ENCODE results near the gene CDC42BPB. TPM values are rescaled to one million over a fixed set of nuclear protein-coding genes. Genes with fewer than 3 reads are reported as not detected.

Gene CDC42BPB
- total RNA-seq, 1 experiment from 2014 or later, result 103 TPM

- H3K56ac ChIP-seq (ENCODE audit: insufficient read length, low read depth, low read length), result no peak overlapping the region
- H4K5ac ChIP-seq (ENCODE audit: insufficient read length, low read depth, low read length), result no peak overlapping the region
- H3K23me2 ChIP-seq (ENCODE audit: insufficient read length, low read depth, low read length, poor library complexity, severe bottlenecking), result no peaks in the 10 kb centered on the region
- H3K14ac ChIP-seq (ENCODE audit: insufficient read depth, low read length), result no peak overlapping the region
- Mint-ChIP-seq H3K9me3 (no peaks in the 10 kb centered on the region), H3K27ac (no peak overlapping the region), H3K36me3 (ENCODE audit: insufficient read depth in 1 of 3, low read depth in 3 of 3) (peaks cover 14 to 71% (median 39%) of the 10 kb centered on the region in 3 experiments; a peak in 6 of 7 replicates), H3K27me3 (ENCODE audit: low read depth) (peaks cover 7% of the 10 kb centered on the region), H3K4me1 (peaks cover 0 to under 1% of the 10 kb centered on the region in 2 experiments; a peak in 1 of 4 replicates), H3K4me3 (no peak overlapping the region)
- H3K4me1 ChIP-seq (ENCODE audit: insufficient read depth, low read length), result no peaks in the 10 kb centered on the region
- no peak overlapping the region for H2BK20ac ChIP-seq (ENCODE audit: low read depth, low read length, poor library complexity, severe bottlenecking)
- H3K9ac ChIP-seq (ENCODE audit: extremely low read depth, insufficient read length, low read length), result no peak overlapping the region
- no peak overlapping the region for H2AK5ac ChIP-seq (ENCODE audit: insufficient read length, low read length)
- H2BK15ac ChIP-seq (ENCODE audit: low read depth, low read length), result no peak overlapping the region
- TF ChIP-seq CTCF (conservative IDR thresholded peaks at IDR 0.05), result no peak
- H2BK120ac ChIP-seq (ENCODE audit: low read depth, low read length, poor library complexity, severe bottlenecking), result no peak overlapping the region
- H3K27ac ChIP-seq (ENCODE audit: insufficient read length, low read depth, low read length), result no peak overlapping the region
- no peaks in the 10 kb centered on the region for H4K20me1 ChIP-seq (ENCODE audit: control insufficient read depth, insufficient read depth, insufficient read length)
- no peak overlapping the region for H2BK12ac ChIP-seq (ENCODE audit: insufficient read length, low read depth, low read length)
- H3K9me3 ChIP-seq (ENCODE audit: control insufficient read depth, low read depth, low read length), result no peaks in the 10 kb centered on the region
- H2AFZ ChIP-seq (ENCODE audit: low read length), result no peak overlapping the region
- no peaks in the 10 kb centered on the region for H3K27me3 ChIP-seq (ENCODE audit: insufficient read depth, low read length)
- no peak overlapping the region for H3K4ac ChIP-seq (ENCODE audit: low read depth, low read length)
- no peak overlapping the region for H3K23ac ChIP-seq (ENCODE audit: insufficient read length, low read depth, low read length)
- H4K91ac ChIP-seq (ENCODE audit: insufficient read length, low read depth, low read length), result no peak overlapping the region
- WGBS (ENCODE audit: extremely low coverage, insufficient read length, low lambda C conversion rate), result no CpG with 5 or more reads among the region's 4 CpGs
- no peak for DNase-seq
- no peak overlapping the region for H4K8ac ChIP-seq (replicated peaks; ENCODE audit: insufficient read length, low read depth, low read length)
- H3K79me1 ChIP-seq (ENCODE audit: insufficient read depth, low read depth, low read length, poor library complexity, severe bottlenecking), result no peaks in the 10 kb centered on the region
- no peak overlapping the region for H3K4me2 ChIP-seq (ENCODE audit: insufficient read depth, insufficient read length, low read length)
- no peak overlapping the region for H3T11ph ChIP-seq (ENCODE audit: low read length)
- no peak overlapping the region for H3K18ac ChIP-seq (ENCODE audit: insufficient read length, low read depth, low read length)
- H3K79me2 ChIP-seq (ENCODE audit: insufficient read depth, low read length), result no peaks in the 10 kb centered on the region
- no peak overlapping the region for H2BK5ac ChIP-seq (ENCODE audit: insufficient read length, low read length)
Observed at GRCh38 chr14:102935756-102936155, 121.6 kb downstream of the CDC42BPB start.

Data from H9 (cell line).